ENCODE results near the gene C11orf21.

Gene C11orf21

GRCh38 chr11:2321311-2321683 is 19.6 kb upstream of the C11orf21 start:
- DNase-seq, result no peak

GRCh38 chr11:2320568-2321310 is 19.0 kb upstream of the C11orf21 start:
- DNase-seq, result no peak

GRCh38 chr11:2319791-2320472 is 18.2 kb upstream of the C11orf21 start:
- no peak for DNase-seq

- no peak for DNase-seq
These were observed 17.0 kb upstream of the C11orf21 start for GRCh38 chr11:2318707-2319106.

GRCh38 chr11:2318123-2318522 is 16.4 kb upstream of the C11orf21 start:
- no peak for DNase-seq

DNA sequence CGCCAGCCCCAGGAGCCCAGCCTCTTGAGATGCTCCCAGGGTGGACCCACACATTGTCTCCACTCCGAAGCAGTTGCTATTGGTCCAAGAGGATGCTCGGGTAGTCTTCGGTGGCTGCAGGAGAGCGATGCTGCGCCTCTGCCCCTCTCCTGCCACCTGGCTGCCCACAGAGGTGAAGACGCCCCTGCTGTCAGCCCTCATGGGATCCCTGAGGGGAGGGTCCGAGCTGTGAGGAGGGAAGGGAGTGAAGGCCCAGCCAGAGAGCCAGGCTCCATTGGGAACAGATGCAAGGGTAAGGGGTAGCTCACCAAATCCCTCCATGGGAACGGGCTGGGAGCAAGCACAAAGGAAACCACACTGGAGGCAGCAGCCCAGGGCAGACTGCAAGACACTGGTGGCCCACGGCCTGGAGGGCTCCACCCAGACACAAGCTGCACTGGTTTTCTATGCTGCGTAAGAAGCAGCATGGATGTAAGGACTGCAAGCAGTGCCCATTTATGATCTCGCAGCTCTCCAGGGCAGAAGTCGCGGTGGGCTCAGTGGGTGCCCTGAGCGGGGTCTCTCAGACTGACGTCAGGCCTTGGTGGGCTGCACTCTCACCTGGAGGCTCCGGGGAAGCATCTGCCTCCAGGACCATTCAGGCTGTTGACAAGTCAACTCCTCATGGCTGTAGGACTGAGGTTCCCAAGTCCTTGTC is 15.8 kb upstream of the C11orf21 start:
- no peak for DNase-seq

DNA sequence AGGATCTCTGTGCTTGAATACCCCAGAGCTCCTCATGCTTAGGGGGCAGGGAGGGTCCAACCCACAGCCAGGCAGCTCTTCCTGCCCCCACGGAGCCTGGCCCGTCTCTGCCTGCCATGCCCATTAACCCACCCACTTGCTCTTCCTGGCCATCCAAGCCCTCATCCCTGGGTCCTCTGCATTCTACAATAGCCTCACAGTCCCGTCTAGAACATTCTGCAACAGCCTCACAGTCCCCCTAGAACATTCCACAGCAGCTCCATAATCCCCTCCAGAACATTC is 15.2 kb upstream of the C11orf21 start:
- no peak for DNase-seq

DNA sequence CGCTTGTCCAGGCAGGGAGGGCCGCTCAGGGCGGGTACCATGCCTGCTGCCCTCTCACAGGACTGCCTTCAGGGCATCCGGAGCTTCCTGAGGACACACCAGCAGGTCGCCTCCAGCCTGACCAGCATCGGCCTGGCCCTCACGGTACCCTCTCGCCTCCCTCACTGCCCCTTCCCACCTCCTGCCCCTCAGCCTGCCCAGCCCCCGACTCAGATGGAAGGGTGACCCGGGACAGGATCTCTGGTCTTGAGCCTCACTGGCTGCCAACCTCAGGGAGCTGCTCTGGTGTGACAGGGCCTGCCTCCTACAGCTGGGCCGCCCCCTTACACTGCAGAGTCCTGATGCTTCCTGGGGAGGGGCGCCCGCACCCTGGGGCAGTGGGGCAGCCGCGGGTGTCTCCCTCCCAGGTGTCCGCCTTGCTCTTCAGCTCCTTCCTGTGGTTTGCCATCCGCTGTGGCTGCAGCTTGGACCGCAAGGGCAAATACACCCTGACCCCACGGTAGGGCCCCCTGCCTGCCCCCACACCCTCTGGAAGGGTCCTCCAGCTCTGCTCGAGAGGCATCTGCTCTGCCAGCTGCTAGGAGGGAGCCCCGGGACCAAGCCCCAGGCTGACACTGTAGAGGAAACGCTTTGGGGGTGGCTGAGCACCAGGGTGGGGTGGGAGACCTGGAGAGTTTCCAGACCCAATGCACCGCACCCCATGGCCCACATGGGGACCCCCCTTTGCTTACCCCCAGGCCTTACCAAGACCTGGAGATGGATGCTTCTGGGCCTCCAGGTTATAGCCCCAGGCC is 14.6 kb upstream of the C11orf21 start:
- DNase-seq, result no peak

DNA sequence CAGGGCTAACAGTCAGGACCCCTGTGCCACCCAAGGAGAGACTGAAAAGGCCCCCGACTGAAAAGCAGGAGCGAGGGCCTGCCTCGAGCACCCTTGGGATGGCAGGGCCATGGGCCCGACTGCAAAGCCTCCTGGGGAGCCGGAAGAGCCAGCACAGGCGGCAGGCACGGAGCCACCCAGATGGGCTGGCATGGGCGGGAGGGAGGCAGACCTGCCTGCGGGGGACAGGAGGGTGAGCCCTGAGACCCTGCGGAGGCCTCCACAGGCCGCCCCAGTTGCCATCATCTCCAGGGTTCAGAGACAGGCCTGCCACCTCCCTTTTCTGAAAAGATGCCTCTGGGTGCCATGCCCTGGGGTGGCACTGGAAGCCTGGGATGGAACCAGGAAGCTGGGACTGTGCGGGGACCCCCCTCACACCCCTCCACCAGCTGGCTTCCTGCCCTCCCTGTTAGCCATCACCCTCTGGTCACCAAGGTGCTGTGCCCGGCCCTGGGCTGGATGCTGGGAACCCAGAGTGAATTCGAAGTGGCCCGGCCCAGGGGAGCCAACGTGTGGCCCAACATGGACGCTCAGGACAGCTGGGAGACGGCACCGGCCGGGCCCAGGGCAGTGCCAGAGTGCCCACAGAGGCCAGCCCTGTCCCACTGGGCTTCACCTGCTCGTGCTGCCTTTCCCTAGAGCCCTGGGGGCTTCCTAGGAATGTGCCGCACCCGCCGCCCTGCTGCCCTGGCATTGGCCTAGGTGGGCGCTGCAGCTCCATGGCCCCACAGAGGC is 13.9 kb upstream of the C11orf21 start:
- no peak for DNase-seq

GRCh38 chr11:2314525-2315394 is 13.0 kb upstream of the C11orf21 start:
- DNase-seq, result peak in 53 of 58 donors; percentile 24 to 87 (median 72)

DNA sequence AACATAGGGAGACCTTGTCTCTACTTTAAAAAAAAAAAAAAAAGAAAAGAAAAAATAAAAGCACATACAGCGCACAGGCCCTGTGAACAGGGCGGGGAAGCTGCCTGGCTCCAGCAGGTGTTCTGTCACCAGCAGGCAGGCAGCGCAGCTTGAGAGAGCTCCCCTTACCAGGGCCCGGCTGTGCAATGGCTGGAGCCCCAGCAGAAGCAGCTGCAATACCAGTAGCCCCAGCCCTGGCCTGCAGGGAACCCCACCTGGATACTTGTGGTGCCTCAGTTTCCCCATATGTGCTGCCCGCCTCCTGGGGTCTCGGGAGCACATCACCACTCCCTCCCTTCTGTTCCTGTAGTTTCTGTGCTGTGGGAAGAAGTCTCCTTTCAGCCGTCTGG is 12.4 kb upstream of the C11orf21 start:
- no peak for DNase-seq

GRCh38 chr11:2313051-2313951 is 11.6 kb upstream of the C11orf21 start:
- DNase-seq, result no peak

- no peak for DNase-seq
These were observed 10.7 kb upstream of the C11orf21 start for GRCh38 chr11:2312232-2313042.

DNA sequence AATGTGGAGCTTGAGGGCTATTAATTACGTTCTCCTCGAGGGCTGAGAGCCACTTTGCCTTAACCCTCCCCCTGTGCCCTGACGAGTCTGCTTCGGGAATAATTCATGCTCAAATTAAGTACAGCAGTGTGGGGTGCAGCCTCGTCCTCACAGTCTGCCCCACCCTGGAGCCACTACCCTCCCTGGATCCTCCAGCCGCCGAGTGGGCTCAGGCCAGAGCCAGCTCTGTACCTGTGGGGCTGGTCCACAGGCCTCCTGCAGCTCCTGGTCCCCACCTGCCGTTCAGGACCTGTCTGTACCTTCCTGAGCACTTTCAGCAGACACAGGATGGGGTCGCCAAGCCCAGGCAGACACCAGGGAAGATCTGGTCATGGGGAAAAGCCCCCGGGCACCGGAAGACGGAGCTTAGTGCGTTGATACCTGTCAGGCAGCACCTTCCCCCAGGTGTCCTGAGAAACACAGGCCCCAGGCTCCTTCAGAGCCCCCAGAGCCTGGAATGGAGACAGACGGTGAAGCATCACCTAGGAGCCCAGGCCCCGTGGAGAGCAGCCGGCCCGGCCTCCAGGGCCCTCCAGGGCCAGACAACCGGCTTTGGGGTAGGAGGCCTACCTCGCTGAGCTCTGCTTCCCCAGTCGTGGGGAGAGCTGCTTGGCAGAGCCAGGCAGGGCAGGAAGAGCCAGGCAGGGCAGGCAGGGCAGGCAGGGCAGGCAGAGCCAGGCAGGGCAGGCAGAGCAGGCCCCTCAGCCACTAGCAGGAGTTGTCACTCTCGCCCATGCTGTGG is 9.8 kb upstream of the C11orf21 start:
- no peak for DNase-seq

DNA sequence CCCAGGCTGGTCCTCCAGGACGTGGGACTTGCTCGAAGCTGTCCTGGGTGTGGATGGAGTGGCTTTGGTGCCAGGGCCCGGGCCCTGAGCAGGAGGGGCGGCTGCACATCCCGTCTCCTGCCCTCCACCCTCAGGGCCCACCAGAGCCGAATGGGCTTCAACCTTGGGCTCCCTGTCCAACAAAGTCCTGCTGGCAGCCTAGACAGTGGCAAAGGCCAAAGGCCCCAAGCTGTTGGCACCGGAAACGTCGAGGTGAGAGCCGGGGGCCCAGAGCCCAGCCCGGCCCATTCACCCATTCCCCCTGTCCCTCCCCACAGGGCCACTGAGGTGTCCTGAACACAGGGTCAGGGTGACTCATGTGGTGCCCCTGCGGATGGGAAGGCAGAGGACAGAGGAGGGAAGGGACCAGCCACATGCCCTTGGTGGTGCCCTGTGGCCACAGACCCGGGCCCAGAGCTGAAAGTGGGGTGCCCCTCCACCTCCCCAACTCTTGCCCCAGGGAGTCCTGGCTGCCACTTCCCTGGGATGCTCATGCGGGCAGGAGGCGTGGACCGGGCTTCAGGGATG is 9.2 kb upstream of the C11orf21 start:
- DNase-seq, result no peak

- DNase-seq, result no peak
These were observed 8.5 kb upstream of the C11orf21 start for GRCh38 chr11:2310073-2310785.

Measured in anterior cingulate cortex (tissue), 58 donors.